Measurements from ENCODE around the gene TACC3. TPM values are rescaled to one million over a fixed set of nuclear protein-coding genes. Genes with fewer than 3 reads are reported as not detected.
A peak's percentile ranks its signal among the peaks of the same experiment; 100 is the strongest.

Gene TACC3
- total RNA-seq, 4 donors from 2014 or later = 4.8 to 10.3 (median 5.1) TPM

DNA sequence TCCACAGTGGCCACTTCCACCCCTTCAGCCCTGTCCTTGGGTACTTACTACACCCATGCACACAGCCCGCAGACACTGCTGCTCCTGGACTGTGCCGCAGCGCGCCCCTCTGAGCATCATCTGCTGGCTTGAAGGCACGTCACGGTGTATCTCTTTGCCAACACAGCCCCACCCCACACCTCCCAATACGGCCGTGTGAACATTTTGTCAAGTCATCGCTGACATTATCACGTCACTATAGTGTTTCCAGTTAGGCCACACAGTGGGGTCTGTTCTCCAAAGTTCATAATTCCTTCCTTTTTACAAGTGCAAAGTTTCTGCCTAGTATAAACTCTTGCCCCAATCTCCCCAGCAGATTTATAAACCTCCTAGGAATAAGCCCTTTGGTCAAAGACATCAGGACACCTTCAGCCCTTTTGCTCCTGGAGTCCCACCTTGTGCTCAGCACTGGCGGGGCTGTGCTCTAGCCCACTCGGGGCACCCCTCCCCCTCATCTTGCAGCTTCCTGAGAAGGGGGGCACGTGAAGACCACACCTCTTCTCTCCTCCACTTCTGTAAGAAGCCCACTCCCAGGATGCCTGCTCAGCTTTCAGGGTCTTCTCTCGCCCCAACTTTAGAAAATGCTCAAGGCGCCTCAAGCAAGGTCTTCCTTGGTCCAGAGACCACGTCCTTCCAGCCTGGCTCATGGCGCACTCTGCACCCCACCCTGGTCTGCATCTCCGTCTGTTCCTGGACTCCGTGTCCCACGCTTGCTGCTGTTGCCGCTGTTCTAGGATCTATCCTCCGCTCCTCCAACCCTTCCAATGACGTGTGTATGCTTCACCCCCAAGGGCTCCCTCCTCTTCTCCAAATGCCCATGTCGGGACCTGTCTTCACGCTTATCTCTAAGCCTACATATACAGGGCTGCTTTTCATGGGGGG lies 44.5 kb upstream of the TACC3 start:
- intact Hi-C loops (cut with DNase I) = no loop called here
- H3K27me3 ChIP-seq = no peaks in the 10 kb centered on the region
- no peak for TF ChIP-seq POLR2A (IDR thresholded peaks at IDR 0.05)
- TF ChIP-seq, protein P1, sequence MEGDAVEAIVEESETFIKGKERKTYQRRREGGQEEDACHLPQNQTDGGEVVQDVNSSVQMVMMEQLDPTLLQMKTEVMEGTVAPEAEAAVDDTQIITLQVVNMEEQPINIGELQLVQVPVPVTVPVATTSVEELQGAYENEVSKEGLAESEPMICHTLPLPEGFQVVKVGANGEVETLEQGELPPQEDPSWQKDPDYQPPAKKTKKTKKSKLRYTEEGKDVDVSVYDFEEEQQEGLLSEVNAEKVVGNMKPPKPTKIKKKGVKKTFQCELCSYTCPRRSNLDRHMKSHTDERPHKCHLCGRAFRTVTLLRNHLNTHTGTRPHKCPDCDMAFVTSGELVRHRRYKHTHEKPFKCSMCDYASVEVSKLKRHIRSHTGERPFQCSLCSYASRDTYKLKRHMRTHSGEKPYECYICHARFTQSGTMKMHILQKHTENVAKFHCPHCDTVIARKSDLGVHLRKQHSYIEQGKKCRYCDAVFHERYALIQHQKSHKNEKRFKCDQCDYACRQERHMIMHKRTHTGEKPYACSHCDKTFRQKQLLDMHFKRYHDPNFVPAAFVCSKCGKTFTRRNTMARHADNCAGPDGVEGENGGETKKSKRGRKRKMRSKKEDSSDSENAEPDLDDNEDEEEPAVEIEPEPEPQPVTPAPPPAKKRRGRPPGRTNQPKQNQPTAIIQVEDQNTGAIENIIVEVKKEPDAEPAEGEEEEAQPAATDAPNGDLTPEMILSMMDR (IDR thresholded peaks at IDR 0.05) = no peak
- H3K4me3 ChIP-seq (replicated peaks in 1 of 3) = no peak overlapping the region
- no peaks in the 10 kb centered on the region for H3K36me3 ChIP-seq
- 87 to 88% methylated on average over 21 to 24 of the region's 25 CpGs for WGBS, 2 donors
- H3K27ac ChIP-seq = no peak overlapping the region
- no peaks in the 10 kb centered on the region for H3K4me1 ChIP-seq
- no peak for DNase-seq
- no peaks in the 10 kb centered on the region for H3K9me3 ChIP-seq

- 78 to 81% methylated on average over 5 of the region's 5 CpGs for WGBS, 2 donors
- no peak overlapping the region for H3K27ac ChIP-seq
- no peak for TF ChIP-seq POLR2A (IDR thresholded peaks at IDR 0.05)
Observed at GRCh38 chr4:1678244-1678643, 43.1 kb upstream of the TACC3 start.

DNA sequence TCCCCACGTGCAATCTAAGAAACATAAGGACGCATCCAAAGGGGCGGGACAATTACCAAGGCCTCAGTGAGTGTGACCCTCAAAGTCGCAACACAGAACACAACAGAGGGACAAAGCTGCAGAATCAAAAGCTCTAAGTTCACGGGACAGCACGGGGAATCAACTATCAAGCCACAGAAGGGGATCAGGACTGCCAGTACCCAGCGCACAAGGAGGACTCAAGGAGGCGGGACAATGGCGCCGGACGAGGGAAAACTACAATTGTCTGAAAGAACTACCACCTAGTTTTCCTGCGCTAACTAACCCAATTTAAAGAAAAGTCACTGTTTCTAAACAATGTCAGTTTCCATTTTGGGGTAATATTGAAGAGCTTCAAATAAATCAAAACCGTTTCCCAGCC lies 38.5 kb upstream of the TACC3 start:
- TF ChIP-seq, protein P1 (IDR thresholded peaks at IDR 0.05) = no peak
- TF ChIP-seq POLR2A (IDR thresholded peaks at IDR 0.05) = no peak
- H3K36me3 ChIP-seq = no peaks in the 10 kb centered on the region
- DNase-seq = peak; percentile 19 to 35
- H3K9me3 ChIP-seq = no peaks in the 10 kb centered on the region
- H3K4me1 ChIP-seq = peaks cover 0 to 13% of the 10 kb centered on the region in 2 donors
- WGBS, 2 donors = 74% methylated on average over 13 of the region's 13 CpGs
- H3K27me3 ChIP-seq = no peaks in the 10 kb centered on the region
- H3K27ac ChIP-seq = peak overlapping the region; percentile 61 to 92 (median 84)
- intact Hi-C loops (cut with DNase I) = no loop called here
- peak overlapping the region in 2 of 3 donors; percentile 3 to 74 for H3K4me3 ChIP-seq (replicated peaks in 1 of 3)

More at GRCh38 chr4:1678244-1678643, 43.1 kb upstream of the TACC3 start:
- Histone ChIP-seq H3K27me3 (no peaks in the 10 kb centered on the region), H3K9me3 (no peaks in the 10 kb centered on the region), H3K36me3 (no peaks in the 10 kb centered on the region), H3K4me3 (replicated peaks in 1 of 3) (no peak overlapping the region), H3K4me1 (peaks cover 0 to 8% of the 10 kb centered on the region in 2 donors)
- intact Hi-C loops (cut with DNase I) = no loop called here
- DNase-seq = no peak

GRCh38 chr4:1683261-1683735 lies 38.0 kb upstream of the TACC3 start:
- peaks cover 0 to 13% of the 10 kb centered on the region in 2 donors for H3K4me1 ChIP-seq
- H3K27me3 ChIP-seq = no peaks in the 10 kb centered on the region
- WGBS, 2 donors = 2 to 4% methylated on average over 13 of the region's 13 CpGs
- no peaks in the 10 kb centered on the region for H3K36me3 ChIP-seq
- intact Hi-C loops (cut with DNase I) = no loop called here
- H3K27ac ChIP-seq = peak overlapping the region; percentile 61 to 92 (median 84)
- no peaks in the 10 kb centered on the region for H3K9me3 ChIP-seq
- TF ChIP-seq, protein P1 (IDR thresholded peaks at IDR 0.05) = no peak
- peak in 1 of 2 donors; percentile 25 for TF ChIP-seq POLR2A (IDR thresholded peaks at IDR 0.05)
- peak overlapping the region in 2 of 3 donors; percentile 43 to 74 for H3K4me3 ChIP-seq (replicated peaks in 1 of 3)
- peak; percentile 75 to 78 for DNase-seq

- intact Hi-C loops (cut with DNase I) = no loop called here
- Histone ChIP-seq H3K27ac (peak within 1 kb of the TSS; percentile 75 to 92 (median 84)), H3K36me3 (no peaks in the 10 kb centered on the region), H3K9me3 (no peaks in the 10 kb centered on the region), H3K4me1 (peaks cover 0 to 13% of the 10 kb centered on the region in 2 donors), H3K4me3 (replicated peaks in 1 of 3) (peak within 1 kb of the TSS in 2 of 3 donors; percentile 43 to 74), H3K27me3 (no peaks in the 10 kb centered on the region)
- 0 to 1% methylated on average over 1 to 24 of the region's 118 CpGs for WGBS, 2 donors
- peak in 1 of 2 donors; percentile 72 for TF ChIP-seq POLR2A (IDR thresholded peaks at IDR 0.05)
- TF ChIP-seq, protein P1 (IDR thresholded peaks at IDR 0.05) = peak in 1 of 6 experiments; percentile 7
- DNase-seq = peak; percentile 94
Observed at GRCh38 chr4:1683736-1684505, 37.4 kb upstream of the TACC3 start, which contains the start of gene FAM53A. Gene FAM53A, minus strand, starts transcription at chr4:1684313. Its CDS starts 15,572 bp downstream, at chr4:1668741.
